H9 (cell line): ENCODE data around the gene SLC51B. TPM values are rescaled to one million over a fixed set of nuclear protein-coding genes. Genes with fewer than 3 reads are reported as not detected.
"Not testable (repeated sequence)": the region's sequence is repeated elsewhere in the genome, so short reads cannot be mapped to it uniquely, and the experiment has no call there.

Source experiments
- DNase-seq: peaks from one replicate; pipeline ENCODE4 v3.0.0-alpha.2; 2017
- H2AFZ ChIP-seq: one replicate; pipeline ENCODE4 v1.6.1; 2013; ENCODE audit warnings: mild to moderate bottlenecking, low read length, control low read depth, moderate library complexity
- H2AK5ac ChIP-seq: 2 replicates; pipeline ENCODE4 v1.6.1; 2013; ENCODE audit warnings: low read length, control low read depth, mixed read lengths; ENCODE audit not compliant: insufficient read length
- H2BK120ac ChIP-seq: one replicate; pipeline ENCODE4 v1.6.1; 2013; ENCODE audit warnings: low read depth, mild to moderate bottlenecking, low read length, control low read depth, inconsistent platforms; ENCODE audit not compliant: poor library complexity, severe bottlenecking
- H2BK12ac ChIP-seq: 2 replicates; pipeline ENCODE4 v1.6.1; 2013; ENCODE audit warnings: low read length, control low read depth, mixed read lengths, low read depth; ENCODE audit not compliant: insufficient read length
- H2BK15ac ChIP-seq: 2 replicates; pipeline ENCODE4 v1.6.1; 2013; ENCODE audit warnings: low read depth, low read length, control low read depth
- H2BK20ac ChIP-seq: one replicate; pipeline ENCODE4 v1.6.1; 2013; ENCODE audit warnings: low read depth, mild to moderate bottlenecking, low read length, control low read depth, inconsistent platforms; ENCODE audit not compliant: poor library complexity, severe bottlenecking
- H2BK5ac ChIP-seq: 2 replicates; pipeline ENCODE4 v1.6.1; 2013; ENCODE audit warnings: low read length, control low read depth, mixed read lengths; ENCODE audit not compliant: insufficient read length
- H3K14ac ChIP-seq: 2 replicates; pipeline ENCODE4 v1.6.1; 2013; ENCODE audit warnings: low read length, control low read depth; ENCODE audit not compliant: insufficient read depth
- H3K18ac ChIP-seq: 2 replicates; pipeline ENCODE4 v1.6.1; 2013; ENCODE audit warnings: low read depth, mild to moderate bottlenecking, mixed read lengths, low read length, control low read depth; ENCODE audit not compliant: insufficient read length
- H3K23ac ChIP-seq: 2 replicates; pipeline ENCODE4 v1.6.1; 2013; ENCODE audit warnings: low read length, control low read depth, mixed read lengths, low read depth; ENCODE audit not compliant: insufficient read length
- H3K23me2 ChIP-seq: 2 replicates; pipeline ENCODE4 v1.6.1; 2013; ENCODE audit warnings: low read depth, mild to moderate bottlenecking, mixed read lengths, low read length, control low read depth; ENCODE audit not compliant: insufficient read length, poor library complexity, severe bottlenecking
- H3K27ac ChIP-seq: 2 replicates; pipeline ENCODE4 v1.5.1; 2013; ENCODE audit warnings: low read length, control low read depth, mixed read lengths, low read depth; ENCODE audit not compliant: insufficient read length
- H3K27me3 ChIP-seq: 2 replicates; pipeline ENCODE4 v1.6.1; 2013; ENCODE audit warnings: low read length, control low read depth, inconsistent platforms; ENCODE audit not compliant: insufficient read depth
- H3K4ac ChIP-seq: 2 replicates; pipeline ENCODE4 v1.6.1; 2013; ENCODE audit warnings: low read depth, mild to moderate bottlenecking, control low read depth, inconsistent platforms, low read length, moderate library complexity
- H3K4me1 ChIP-seq: 2 replicates; pipeline ENCODE4 v1.6.1; 2013; ENCODE audit warnings: low read length, control low read depth, inconsistent platforms; ENCODE audit not compliant: insufficient read depth
- H3K4me2 ChIP-seq: 2 replicates; pipeline ENCODE4 v1.6.1; 2013; ENCODE audit warnings: low read length, control low read depth, mixed read lengths; ENCODE audit not compliant: insufficient read length, insufficient read depth
- H3K56ac ChIP-seq: 2 replicates; pipeline ENCODE4 v1.6.1; 2013; ENCODE audit warnings: low read depth, mild to moderate bottlenecking, mixed read lengths, low read length, control low read depth; ENCODE audit not compliant: insufficient read length
- H3K79me1 ChIP-seq: 2 replicates; pipeline ENCODE4 v1.6.1; 2013; ENCODE audit warnings: low read depth, mild to moderate bottlenecking, moderate library complexity, low read length, control low read depth, inconsistent platforms; ENCODE audit not compliant: insufficient read depth, poor library complexity, severe bottlenecking
- H3K79me2 ChIP-seq: 2 replicates; pipeline ENCODE4 v1.6.1; 2013; ENCODE audit warnings: low read length, control low read depth, inconsistent platforms; ENCODE audit not compliant: insufficient read depth
- H3K9ac ChIP-seq: 2 replicates; pipeline ENCODE4 v1.6.1; 2013; ENCODE audit warnings: low read length, control low read depth, mixed read lengths; ENCODE audit not compliant: insufficient read length; ENCODE audit errors: extremely low read depth
- H3K9me3 ChIP-seq: one replicate; pipeline ENCODE4 v1.6.1; 2013; ENCODE audit warnings: low read depth, low read length, inconsistent platforms; ENCODE audit not compliant: control insufficient read depth
- H3T11ph ChIP-seq: one replicate; pipeline ENCODE4 v1.6.1; 2013; ENCODE audit warnings: mild to moderate bottlenecking, low read length, control low read depth, inconsistent platforms
- H4K20me1 ChIP-seq: one replicate; pipeline ENCODE4 v1.6.1; 2013; ENCODE audit not compliant: control insufficient read depth, insufficient read length, insufficient read depth
- H4K5ac ChIP-seq: 2 replicates; pipeline ENCODE4 v1.6.1; 2013; ENCODE audit warnings: low read depth, mild to moderate bottlenecking, mixed read lengths, low read length, control low read depth; ENCODE audit not compliant: insufficient read length
- H4K8ac ChIP-seq: replicated peaks from 2 replicates; pipeline ENCODE4 v1.6.1; 2013; ENCODE audit warnings: low read length, control low read depth, mixed read lengths, low read depth; ENCODE audit not compliant: insufficient read length
- H4K91ac ChIP-seq: 2 replicates; pipeline ENCODE4 v1.6.1; 2013; ENCODE audit warnings: low read depth, mild to moderate bottlenecking, moderate library complexity, mixed read lengths, low read length, control low read depth; ENCODE audit not compliant: insufficient read length
- H3K27ac Mint-ChIP-seq, 3 experiments: 2 replicates in 2 of 3; 3 replicates in 1 of 3; pipeline ENCODE4 v1.8.0; 2020 to 2021; ENCODE audit warnings: mixed read lengths in 3 of 3, mild to moderate bottlenecking in 1 of 3, moderate library complexity in 1 of 3
- H3K27me3 Mint-ChIP-seq: 2 replicates; pipeline ENCODE4 v1.8.0; 2021; ENCODE audit warnings: low read depth, mild to moderate bottlenecking, moderate library complexity, mixed read lengths
- H3K36me3 Mint-ChIP-seq, 3 experiments: 2 replicates in 2 of 3; 3 replicates in 1 of 3; pipeline ENCODE4 v1.8.0; 2020 to 2021; ENCODE audit warnings: low read depth in 3 of 3, mixed read lengths in 3 of 3; ENCODE audit not compliant: insufficient read depth in 1 of 3
- H3K4me1 Mint-ChIP-seq, 2 experiments: 2 replicates each; pipeline ENCODE4 v1.8.0; 2020; ENCODE audit warnings: mixed read lengths in 2 of 2
- H3K4me3 Mint-ChIP-seq, 2 experiments: 2 replicates in 1 of 2; 3 replicates in 1 of 2; pipeline ENCODE4 v1.8.0; 2020 to 2021; ENCODE audit warnings: mild to moderate bottlenecking in 2 of 2, mixed read lengths in 2 of 2, moderate library complexity in 1 of 2
- H3K9me3 Mint-ChIP-seq, 2 experiments: 2 replicates in 1 of 2; 3 replicates in 1 of 2; pipeline ENCODE4 v1.8.0; 2020; ENCODE audit warnings: mild to moderate bottlenecking in 2 of 2, mixed read lengths in 2 of 2, moderate library complexity in 1 of 2
- CTCF ChIP-seq: fragments of 200-600 bp; sonication (generic); conservative IDR thresholded peaks from 3 replicates; pipeline ENCODE4 v1.8.0; 2021; ENCODE audit warnings: antibody characterized with exemption, mild to moderate bottlenecking
- WGBS: extraction: QIAGEN DNeasy Blood & Tissue Kit; methylation state at CpG from one replicate; pipeline ENCODE4 v1.1.7; 2013; ENCODE audit warnings: missing lambda C conversion rate, low lambda C conversion rate, mixed read lengths; ENCODE audit not compliant: insufficient read length; ENCODE audit errors: extremely low coverage; 5-methylcytosine and 5-hydroxymethylcytosine counted together
- total RNA-seq: library from RNA; stranded (reverse); gene quantifications from 2 replicates; pipeline ENCODE4 v1.2.1, GENCODE V29; 2021

Gene SLC51B
- total RNA-seq, 1 experiment from 2014 or later: not detected

- Histone ChIP-seq H3K9me3 (no peaks in the 10 kb centered on the region), H2BK12ac (no peak overlapping the region), H3K14ac (no peak overlapping the region), H3K27ac (no peak overlapping the region), H4K5ac (no peak overlapping the region), H4K20me1 (no peaks in the 10 kb centered on the region), H2BK15ac (no peak overlapping the region), H3T11ph (no peak overlapping the region), H3K4me2 (no peak overlapping the region), H2AFZ (no peak overlapping the region), H3K4me1 (no peaks in the 10 kb centered on the region), H2BK5ac (no peak overlapping the region), H3K9ac (no peak overlapping the region), H3K4ac (no peak overlapping the region), H4K8ac (no peak overlapping the region), H3K18ac (no peak overlapping the region), H3K23ac (no peak overlapping the region), H2BK20ac (no peak overlapping the region), H4K91ac (no peak overlapping the region), H3K79me2 (no peaks in the 10 kb centered on the region), H3K27me3 (no peaks in the 10 kb centered on the region), H3K56ac (no peak overlapping the region), H2AK5ac (no peak overlapping the region), H3K79me1 (no peaks in the 10 kb centered on the region), H3K23me2 (no peaks in the 10 kb centered on the region), H2BK120ac (no peak overlapping the region)
- TF ChIP-seq CTCF: no peak
- H3K36me3 Mint-ChIP-seq: no peaks in the 10 kb centered on the region
- H3K4me3 Mint-ChIP-seq: no peak overlapping the region
- no peak overlapping the region for H3K27ac Mint-ChIP-seq
- DNase-seq: no peak
- peaks cover 7 to 8% of the 10 kb centered on the region in 2 experiments for H3K4me1 Mint-ChIP-seq
- WGBS: no CpG with 5 or more reads among the region's 4 CpGs
- H3K9me3 Mint-ChIP-seq: no peaks in the 10 kb centered on the region
- H3K27me3 Mint-ChIP-seq: peaks cover 5% of the 10 kb centered on the region; the same call in 1 of the 2 replicates
These were observed 2.3 kb upstream of the SLC51B start for GRCh38 chr15:65042776-65043327.

- not testable (repeated sequence) for H3K4me2 ChIP-seq, H4K91ac ChIP-seq, H3T11ph ChIP-seq, H3K23me2 ChIP-seq, H4K8ac ChIP-seq, H3K4me3 Mint-ChIP-seq, H3K79me1 ChIP-seq, H3K9ac ChIP-seq, H3K27ac Mint-ChIP-seq, H3K23ac ChIP-seq, H2BK15ac ChIP-seq, H2BK5ac ChIP-seq, H3K18ac ChIP-seq, DNase-seq, H3K36me3 Mint-ChIP-seq, H2BK20ac ChIP-seq, H3K27me3 ChIP-seq, H2AK5ac ChIP-seq, H3K4me1 ChIP-seq, H3K27ac ChIP-seq, H3K27me3 Mint-ChIP-seq, H3K4me1 Mint-ChIP-seq, H2BK12ac ChIP-seq, H3K79me2 ChIP-seq, H3K56ac ChIP-seq, H4K20me1 ChIP-seq, H3K14ac ChIP-seq, H3K9me3 ChIP-seq, H2AFZ ChIP-seq, H2BK120ac ChIP-seq, H4K5ac ChIP-seq, H3K4ac ChIP-seq, H3K9me3 Mint-ChIP-seq
- no CpG with 5 or more reads among the region's 5 CpGs for WGBS
These were observed 969 bp upstream of the SLC51B start for GRCh38 chr15:65044218-65044617.
